Stimulated activated CD8-positive, alpha-beta memory T cell treated with anti-CD3 and anti-CD28 coated beads, Interleukin-12 subunit alpha, Interleukin-12 subunit beta, amount 100 ng/mL, for 24 hours (primary cell): ENCODE results near the gene SLC5A11.

Source experiments
- DNase-seq: peaks from one replicate; pipeline ENCODE4 v3.0.0-alpha.2; 2020; ENCODE audit errors: extremely low read depth

SLC5A11 gene

DNA sequence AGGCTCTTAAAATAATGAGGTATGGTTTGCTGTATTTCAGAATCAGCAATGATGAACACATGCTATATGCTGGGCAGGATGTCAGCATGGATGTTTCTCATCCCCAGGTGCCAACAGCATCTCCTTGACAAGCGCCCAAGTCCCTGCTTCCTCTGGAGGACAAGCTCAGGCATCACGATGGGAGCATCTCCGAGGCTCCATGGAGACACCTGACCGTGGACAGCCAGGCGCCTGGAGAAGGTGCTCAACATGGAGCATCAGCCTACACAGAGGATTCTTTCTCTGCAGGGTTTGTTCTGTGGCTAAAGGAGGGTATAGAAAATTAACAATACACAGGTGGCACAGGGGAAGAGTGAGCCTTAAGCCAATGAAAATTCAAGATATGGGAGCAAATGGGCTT lies 72.1 kb downstream of the SLC5A11 start:
- DNase-seq: no peak

DNA sequence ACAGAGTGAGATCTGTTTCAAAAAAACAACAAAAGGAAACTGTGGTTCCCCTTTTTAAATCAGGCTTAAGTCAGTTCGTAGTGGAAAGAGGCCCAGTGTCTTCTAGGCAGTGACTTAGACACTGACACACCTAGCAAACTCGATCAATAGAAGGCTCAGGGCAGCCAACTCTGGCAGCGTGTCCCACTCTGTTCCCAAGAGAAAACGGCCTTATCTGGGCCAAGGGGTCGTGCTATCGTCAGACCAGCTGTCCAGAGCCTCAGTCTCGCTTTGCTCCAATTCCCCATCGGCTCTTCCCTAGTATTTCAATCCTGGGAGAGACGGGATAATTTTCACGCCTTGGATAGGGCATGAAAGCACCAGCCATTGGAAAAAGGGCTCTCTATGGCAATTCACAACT lies 72.9 kb downstream of the SLC5A11 start:
- no peak for DNase-seq

DNA sequence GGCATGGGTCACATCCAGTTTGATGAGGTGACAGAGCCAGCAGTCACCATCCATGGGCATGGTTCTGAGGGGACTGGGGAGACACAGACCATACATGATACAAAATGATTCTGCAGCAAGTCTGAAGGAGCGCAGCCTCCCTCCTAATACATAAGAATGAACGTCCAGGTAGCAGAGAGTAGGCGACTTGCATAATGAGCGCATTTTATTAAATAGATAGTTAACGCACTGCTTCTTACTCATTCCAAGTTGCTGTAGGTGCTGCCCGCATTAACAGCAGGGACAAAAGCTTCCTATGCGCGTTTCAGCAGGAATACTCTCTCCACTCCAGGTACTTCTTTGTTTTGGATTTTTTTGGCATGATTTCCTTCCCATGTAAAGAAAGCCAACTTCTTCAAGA lies 73.8 kb downstream of the SLC5A11 start:
- no peak for DNase-seq

DNA sequence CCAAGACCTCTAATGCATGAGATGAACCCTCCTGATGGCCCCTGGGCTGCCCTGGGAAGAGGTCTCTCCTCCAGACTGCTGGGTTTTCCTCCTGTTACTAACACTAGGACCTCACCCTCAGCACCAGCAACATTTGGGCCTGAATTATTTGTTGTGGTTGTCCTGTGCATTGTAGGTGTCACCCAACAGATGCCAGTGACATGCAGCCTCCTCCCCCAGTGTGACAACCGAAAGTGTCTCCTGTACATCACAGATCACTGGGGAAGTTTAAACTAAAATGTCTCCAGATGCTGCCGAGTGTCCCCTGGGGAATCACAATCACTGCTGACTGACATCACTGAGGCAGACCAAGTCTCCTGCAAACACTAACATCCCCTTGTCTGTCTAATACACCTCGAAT lies 74.8 kb downstream of the SLC5A11 start:
- DNase-seq: no peak

DNA sequence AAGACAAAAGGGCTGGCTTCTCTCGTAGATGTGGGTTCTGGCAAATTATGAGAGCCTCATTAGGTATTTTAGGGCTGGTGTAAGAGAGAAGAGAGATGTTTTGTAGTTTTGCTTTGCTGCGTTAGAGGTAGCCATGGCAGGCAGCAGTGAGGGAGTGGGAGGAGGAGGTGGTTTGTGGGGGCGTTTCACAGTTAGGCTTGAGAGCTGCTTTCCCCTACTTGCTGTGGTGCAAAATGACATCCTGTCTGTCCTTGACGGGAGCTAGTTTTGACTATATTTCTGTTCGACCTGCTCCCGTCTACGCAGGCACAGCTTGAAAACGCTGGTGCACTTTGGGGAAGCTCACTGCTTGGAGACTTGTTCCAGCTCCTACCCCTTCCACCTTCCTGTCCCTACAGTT lies 75.5 kb downstream of the SLC5A11 start:
- DNase-seq: no peak

DNA sequence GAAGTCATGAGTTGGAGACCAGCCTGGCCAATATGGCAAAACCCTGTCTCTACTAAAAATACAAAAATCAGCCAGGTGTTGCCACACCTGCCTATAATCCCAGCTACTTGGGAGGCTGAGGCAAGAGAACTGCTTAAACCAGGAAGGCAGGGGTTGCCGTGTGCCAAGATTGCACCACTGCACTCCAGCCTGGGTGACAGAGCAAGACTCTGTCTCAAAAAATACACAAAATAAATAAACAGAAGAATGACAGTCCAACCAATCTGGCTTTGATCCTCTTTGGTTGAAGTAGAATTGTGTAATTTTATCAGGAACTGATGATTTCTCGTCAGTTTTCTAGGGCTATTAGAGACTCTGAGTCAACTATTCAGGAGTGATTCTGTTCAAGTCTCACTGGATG lies 79.4 kb downstream of the SLC5A11 start:
- no peak for DNase-seq

DNA sequence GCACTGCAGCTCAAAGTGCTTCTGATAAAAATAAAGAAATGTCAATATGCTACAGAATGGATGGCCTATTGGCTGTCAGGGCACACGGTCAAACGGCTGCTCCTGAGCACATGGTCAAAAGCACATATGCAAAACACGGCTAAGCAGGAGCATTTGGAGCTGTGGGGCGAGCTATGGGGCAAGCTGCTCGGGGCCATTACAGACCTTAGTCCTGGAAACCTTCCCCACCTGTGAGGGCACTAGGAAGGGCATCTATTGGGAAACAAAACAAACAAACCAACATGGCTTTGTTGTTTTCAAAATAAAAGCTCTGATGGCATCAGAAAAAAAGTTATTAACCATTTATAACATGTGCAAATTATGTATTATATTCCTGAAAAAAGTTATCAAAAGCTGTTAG lies 83.6 kb downstream of the SLC5A11 start:
- DNase-seq: no peak

DNA sequence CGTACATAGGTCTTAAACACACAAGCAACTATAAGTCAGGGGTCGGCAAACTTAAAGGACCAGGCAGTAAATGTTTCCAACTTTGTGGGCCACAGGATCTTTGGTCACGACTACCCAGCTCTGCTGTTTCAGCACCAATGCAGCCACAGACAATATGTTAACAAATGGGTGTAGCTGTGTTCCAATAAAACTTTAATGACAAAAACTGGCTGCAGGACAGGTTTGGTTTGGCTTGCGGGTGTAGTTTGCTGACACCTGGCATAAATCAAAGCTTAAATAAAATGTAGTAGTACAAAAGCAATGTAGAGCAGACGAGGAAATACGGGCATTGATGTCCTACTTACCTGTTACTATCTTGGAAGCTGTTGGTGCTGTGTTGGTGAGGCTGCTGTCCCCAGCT lies 84.7 kb downstream of the SLC5A11 start:
- no peak for DNase-seq

DNA sequence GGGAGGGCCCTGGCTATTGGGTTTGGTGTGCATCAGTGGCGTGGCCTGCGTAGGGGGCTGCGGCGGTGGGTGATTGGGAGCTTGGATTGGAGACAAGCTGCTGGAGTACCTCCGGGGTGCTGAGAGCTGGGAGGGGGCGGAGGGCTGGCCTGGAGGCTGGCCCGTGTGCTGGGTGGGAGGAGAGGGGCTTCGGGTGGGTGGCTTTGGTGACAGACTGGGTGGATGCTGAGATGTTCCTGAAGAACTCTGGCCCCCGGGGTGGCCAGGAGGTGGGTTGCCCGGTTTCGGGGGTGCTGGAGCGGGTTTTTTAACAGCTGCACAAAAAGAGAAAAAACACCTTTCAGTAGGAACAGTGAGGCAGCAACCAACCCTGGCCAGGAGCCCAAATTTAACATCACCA lies 85.3 kb downstream of the SLC5A11 start:
- DNase-seq: no peak

DNA sequence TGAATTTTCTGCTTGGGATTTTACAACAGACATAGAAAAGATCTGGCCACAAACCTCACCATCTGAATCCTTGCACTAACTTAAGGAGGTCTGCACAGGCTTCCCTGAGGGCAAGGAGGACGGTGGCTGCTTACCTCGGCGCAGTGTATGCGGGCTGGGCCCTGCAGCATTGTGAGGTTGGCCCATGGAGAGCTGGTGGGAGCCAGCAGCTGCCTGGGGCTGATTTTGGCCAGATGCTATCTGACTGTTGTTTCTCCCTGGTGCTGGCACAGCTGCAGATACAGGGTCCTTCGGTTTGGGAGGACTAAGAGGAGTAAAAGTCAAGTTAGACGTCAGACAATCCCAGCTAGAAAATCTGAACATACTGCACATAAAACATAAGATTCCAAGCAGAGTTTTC lies 89.6 kb downstream of the SLC5A11 start:
- no peak for DNase-seq

DNA sequence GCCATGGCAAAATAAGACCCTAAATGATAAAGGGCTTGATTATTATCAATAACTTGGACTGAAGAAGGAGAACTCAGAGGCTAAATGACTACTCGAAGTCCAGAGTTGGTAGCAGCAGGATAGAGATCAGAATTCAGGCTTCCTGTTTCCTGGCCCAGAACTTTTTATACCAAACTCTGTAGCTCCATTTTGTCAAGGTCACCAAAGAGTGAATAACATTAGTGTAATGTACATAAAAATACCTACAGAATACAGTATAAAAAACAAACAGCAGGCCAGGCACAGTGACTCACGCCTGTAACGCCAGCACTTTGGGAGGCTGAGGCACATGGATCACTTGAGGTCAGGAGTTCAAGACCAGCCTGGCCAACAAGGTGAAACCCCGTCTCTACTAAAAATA lies 90.4 kb downstream of the SLC5A11 start:
- DNase-seq: no peak

DNA sequence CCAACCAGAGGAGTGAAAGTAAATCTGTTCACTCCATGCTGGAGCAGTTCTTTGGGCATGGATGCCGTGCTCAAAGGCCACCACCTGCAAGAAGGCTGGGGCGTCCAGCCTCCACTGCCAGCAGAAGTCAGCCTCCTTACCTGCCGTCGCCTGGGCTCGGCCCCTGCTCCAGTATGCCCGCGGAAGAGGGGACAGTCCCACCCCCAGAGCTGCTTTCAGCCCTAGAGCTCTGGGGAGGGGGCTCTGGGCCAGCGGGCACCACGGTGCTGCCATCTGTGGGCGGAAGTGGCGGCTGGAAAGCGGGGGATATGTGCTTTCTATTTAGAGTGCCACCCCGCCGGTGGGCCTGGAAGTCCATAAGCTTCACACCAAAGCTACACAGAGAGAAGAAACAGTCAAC lies 93.5 kb downstream of the SLC5A11 start:
- no peak for DNase-seq

DNA sequence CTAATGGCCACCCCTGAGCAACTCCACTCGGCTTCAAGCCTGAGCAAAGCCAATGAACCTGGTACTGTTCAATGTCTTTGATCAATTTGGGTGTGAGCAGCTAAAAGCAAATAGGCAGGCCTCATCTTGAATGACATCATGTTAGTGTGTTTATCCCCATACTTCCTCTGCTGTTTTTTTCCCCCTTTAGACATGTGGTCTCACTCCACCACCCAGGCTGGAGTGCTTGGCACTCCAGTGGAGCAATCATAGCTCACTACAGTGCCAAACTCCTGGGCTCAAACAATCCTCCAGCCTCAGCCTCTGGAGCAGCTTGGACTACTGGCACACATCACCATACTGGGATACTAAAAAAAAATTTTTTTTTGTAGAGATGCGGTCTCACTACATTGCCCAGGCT lies 94.0 kb downstream of the SLC5A11 start:
- DNase-seq: no peak

DNA sequence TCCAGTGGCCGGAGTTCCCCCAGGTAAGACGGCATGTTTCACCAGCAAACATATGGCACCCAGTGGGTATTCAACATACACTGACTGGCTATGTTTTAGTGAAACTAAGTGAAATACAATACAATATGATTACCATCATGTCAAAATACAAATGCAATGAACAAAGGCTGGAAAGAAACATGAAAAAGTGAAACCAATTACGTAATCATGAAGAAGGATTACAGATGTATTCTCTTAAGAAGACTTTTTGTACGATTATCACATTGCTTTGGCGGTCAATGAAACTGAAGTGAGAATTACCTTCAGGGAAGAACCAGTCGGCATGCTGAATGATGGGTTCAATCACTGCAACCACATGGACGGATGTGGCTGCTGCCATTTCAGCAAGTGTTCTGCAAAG lies 97.7 kb downstream of the SLC5A11 start:
- no peak for DNase-seq

DNA sequence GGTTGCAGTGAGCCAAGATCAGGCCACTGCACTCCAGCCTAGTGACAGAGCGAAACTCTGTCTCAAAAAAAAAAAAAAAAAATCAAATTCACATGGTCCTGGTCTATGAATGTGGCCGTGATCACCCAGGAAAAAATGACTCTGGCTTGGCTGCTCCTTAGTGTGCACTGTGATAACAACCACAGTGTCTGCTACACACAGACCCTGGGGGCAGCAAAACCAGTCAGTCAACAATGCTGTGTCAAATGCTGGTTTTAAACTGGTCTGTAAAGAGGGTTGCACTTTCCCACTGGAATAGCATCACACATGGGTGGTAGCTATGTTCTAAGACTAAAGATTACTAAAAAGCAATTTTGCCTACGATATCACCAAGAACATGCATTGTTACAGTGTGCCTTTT lies 98.4 kb downstream of the SLC5A11 start:
- DNase-seq: no peak

DNA sequence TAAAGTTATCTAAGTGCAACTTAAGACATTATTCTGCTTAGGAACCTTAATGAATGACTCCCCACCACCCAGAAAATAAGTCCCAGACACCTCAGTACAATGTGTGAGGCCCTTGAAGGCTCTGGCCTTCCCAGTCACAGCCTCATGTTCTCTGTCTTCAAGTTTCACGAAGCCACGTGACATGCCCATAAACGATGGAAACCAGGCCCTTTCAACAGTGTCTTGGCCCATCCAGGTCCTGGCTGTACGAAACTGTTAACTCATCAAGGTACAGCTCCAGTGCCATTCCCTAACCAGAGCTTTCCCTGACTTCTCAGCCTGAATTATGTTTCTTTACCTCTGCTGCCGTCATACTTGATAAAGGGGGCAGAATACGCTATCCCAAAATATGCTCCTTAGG lies 100.4 kb downstream of the SLC5A11 start:
- no peak for DNase-seq

DNA sequence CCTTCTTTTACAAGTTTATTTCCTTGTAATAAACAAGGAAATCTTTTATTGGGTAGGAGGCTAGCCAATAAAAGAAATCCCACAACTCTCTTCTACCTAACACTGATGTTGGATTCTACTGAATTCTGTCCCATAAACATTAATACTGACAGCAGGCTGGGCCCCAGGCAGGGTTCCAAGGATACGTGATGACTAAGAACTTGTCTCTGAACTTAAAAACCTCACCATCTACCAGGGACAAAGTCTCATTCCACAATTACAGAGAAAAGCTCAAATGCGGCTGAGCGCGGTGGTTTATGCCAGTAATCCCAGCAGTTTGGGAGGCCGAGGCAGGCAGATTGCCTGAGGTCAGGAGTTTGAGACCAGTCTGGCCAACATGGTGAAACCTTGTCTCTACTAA lies 104.5 kb downstream of the SLC5A11 start:
- DNase-seq: no peak

DNA sequence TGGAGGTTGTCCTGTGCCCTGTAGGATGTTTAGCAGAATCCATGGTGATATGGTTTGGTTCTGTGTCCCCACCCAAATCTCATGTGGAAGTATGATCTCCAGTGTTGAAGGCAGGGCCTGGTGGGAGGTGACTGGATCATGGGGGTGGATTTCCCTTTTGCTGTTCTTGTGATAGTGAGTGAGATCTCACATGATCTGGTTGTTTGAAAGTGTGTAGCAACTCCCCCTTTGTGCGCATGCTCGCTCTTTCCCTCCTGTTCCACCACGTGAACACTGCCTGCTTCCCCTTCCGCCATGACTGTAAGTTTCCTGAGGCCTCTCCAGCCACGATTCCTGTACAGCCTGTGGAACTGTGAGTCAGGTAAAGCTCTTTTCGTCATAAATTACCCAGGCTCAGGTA lies 107.5 kb downstream of the SLC5A11 start:
- no peak for DNase-seq

DNA sequence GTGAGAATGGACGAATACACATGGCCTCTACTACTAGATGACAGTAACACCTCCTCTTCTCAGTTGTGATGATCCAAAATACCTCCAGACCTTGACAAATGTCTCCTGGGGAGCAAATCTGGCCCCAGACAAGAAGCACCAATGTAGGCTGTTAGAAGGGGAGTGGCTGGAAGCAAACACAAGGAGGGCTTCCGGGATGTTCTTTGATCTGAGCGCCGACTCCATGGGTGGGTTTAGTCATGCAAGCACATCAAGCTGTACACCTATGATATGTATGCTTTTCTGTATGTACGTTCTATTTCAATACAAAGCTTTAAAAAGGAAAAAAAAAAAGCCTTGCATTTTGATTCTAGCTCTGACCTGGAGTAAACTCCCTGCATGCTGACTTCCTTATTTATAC lies 108.0 kb downstream of the SLC5A11 start:
- DNase-seq: no peak

DNA sequence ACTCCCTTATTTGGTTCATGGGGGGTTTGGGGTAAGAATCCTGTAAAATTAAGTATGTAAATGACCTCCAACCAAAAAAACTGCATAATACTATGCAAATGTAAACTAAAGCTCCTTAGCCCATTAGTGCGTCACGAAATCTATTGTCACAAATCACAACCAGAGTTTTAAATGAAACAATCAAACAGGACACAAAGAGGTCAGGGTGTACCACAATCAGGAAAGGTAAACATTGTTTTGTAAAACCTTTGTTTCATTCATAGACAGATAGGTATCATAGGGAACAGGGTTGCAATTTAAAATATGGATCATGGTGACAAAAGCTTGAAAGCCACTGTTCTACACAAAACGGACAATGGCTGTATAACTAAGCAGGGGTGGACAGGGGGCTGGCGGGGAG lies 108.4 kb downstream of the SLC5A11 start:
- no peak for DNase-seq

DNA sequence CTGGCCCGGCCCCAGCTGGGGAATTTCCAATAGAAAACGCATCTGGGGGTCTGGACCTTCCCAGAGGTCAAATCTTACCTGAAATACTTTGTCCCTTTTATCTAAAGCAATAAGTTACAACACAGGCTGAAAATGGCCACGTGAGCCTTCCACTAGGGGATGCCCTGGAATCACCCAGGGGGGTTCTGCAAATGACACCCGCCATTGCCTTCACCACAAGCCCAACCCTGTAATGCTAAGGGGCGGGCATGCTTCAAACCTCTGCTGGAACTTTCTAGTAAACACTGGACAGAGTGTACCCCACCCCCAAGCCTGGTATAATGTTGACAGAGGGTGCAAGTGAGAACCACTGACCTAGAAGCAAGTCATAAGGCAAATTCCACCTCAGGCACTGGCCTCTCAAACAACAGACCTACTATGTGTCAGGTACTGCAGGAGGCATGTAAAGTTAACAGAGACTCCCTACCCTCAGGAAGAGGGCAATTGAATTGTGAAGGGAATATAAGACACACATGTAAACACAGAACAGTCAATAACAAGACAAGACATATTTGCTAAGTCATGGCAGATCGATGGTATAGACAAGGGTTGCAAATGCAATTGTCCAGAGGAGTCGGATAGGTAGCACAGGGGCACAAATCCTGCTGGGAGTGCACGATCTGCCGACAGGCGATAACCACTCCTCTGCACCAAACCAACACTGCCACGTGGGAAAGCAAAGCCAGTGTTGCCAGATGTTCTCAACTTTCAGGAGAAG lies 110.4 kb downstream of the SLC5A11 start:
- no peak for DNase-seq

DNA sequence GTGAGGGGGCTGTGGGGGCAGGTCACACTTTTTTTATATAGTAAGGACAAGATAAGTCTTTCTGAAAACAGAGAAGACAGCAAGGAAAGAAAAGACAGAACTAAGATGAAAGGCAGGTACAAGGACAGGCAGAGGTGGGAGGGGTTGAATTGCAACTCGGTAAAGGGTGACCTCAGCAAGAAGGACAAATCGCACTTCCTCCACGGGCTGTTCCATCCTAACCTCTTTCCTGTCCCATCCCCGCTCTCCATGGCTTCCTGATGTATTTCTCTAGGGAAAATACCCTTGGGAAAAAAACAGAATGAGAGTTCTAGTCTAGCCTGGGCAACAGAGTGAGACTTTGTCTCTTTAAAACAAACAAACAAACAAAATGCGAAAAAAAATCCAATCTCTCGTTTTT lies 112.1 kb downstream of the SLC5A11 start:
- no peak for DNase-seq
